Measurements from ENCODE around the gene ENDOV. TPM values are rescaled to one million over a fixed set of nuclear protein-coding genes. Genes with fewer than 3 reads are reported as not detected.

ENDOV gene
- total RNA-seq, 2 donors from 2014 or later: 27.3 to 46.7 TPM

DNA sequence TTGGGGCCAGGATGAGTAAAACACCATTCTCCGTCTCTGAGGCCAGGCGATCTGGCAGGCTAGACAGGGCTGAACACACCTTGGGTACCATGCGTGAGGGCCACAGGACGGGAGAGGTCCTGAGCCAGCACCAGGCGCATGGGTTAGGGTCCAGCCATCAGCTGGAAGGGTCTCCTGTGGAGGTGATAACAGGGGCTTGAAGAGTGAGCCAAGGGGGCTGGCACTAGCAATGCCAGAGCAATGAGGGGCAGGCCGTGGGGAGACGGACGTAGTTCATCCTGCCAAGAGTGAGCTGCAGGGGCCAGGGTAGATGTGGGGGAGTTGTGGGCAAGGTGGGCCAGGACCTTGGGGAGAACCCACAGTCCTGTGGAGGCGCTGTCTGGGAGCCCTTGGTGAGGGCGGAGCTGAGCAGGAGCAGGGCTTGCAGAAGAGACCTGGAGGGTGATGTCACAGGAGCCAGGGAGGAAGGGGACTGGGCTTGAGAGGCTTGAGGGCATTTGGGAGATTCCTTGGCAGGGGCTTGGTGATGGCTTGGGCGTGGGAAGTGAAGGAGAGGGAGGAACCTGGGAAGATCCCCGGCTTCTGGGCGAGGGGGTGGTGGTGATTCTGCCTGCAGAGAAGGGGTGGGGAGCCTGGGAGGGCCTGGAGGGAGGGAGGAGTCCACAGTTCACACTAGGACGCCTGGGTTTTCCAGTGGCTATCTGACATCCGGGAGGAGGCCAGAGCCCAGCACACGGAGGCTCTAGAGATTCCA, 67.8 kb downstream of the ENDOV start:
- no peak for DNase-seq (ENCODE audit: low spot score)
- no peak overlapping the region for H3K27ac ChIP-seq
- no peaks in the 10 kb centered on the region for H3K36me3 ChIP-seq
- H3K9me3 ChIP-seq: no peaks in the 10 kb centered on the region
- H3K4me1 ChIP-seq (ENCODE audit: control insufficient read depth in 1 of 2, low read depth in 2 of 2): peaks cover 11 to 12% of the 10 kb centered on the region in 2 donors
- no peak for ATAC-seq (ENCODE audit: insufficient number of reproducible peaks, low FRiP score, low read depth)
- H3K27me3 ChIP-seq (replicated peaks; ENCODE audit: insufficient read depth): peaks cover 44% of the 10 kb centered on the region
- TF ChIP-seq, protein P1, sequence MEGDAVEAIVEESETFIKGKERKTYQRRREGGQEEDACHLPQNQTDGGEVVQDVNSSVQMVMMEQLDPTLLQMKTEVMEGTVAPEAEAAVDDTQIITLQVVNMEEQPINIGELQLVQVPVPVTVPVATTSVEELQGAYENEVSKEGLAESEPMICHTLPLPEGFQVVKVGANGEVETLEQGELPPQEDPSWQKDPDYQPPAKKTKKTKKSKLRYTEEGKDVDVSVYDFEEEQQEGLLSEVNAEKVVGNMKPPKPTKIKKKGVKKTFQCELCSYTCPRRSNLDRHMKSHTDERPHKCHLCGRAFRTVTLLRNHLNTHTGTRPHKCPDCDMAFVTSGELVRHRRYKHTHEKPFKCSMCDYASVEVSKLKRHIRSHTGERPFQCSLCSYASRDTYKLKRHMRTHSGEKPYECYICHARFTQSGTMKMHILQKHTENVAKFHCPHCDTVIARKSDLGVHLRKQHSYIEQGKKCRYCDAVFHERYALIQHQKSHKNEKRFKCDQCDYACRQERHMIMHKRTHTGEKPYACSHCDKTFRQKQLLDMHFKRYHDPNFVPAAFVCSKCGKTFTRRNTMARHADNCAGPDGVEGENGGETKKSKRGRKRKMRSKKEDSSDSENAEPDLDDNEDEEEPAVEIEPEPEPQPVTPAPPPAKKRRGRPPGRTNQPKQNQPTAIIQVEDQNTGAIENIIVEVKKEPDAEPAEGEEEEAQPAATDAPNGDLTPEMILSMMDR (IDR thresholded peaks at IDR 0.05): no peak
- H3K4me3 ChIP-seq: no peak overlapping the region

DNA sequence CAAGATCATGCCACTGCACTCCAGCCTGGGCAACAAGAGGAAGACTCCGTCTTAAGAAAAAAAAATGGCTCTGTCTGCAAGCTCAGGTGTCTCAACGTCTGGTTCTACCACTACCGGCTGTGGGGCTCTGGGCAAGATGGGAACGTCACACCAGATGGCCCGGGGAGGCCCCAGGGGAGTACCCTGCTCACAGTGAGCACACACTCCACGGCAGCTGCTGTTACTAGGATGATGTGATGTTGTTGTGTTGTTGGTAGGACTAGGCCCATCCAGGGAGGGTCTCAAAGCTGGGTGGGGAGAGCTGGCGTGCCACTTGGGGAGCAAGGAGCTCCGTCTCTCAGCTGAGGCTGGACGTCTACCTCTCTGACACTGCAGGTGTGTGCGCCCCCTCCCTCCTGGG, 70.9 kb downstream of the ENDOV start:
- TF ChIP-seq, protein P1 (IDR thresholded peaks at IDR 0.05): no peak
- H3K27me3 ChIP-seq (replicated peaks; ENCODE audit: insufficient read depth): peaks cover 15% of the 10 kb centered on the region
- ATAC-seq (ENCODE audit: insufficient number of reproducible peaks, low FRiP score, low read depth): no peak

DNA sequence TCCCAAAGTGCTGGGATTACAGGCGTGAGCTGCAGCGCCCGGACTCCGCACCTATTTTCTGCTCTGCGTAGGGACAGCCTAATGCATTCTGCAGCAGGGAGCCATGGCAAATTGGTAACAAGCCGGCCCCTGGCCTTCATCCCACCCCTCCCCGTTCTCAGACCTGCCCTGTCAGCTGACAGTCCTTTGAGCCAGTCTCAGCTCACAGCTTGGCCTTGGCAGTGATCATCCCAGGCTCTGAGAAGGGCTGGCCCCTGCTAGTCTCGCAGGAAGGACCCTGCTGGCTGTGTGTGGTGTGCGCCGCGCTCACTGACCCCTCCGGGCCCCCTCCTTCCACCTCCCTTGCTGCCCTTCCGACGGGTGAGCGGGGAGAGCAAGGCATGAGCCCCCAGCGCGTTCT, 71.7 kb downstream of the ENDOV start:
- Histone ChIP-seq H3K4me1 (ENCODE audit: control insufficient read depth in 1 of 2, low read depth in 2 of 2) (no peaks in the 10 kb centered on the region), H3K9me3 (no peaks in the 10 kb centered on the region), H3K27ac (no peak overlapping the region), H3K36me3 (no peaks in the 10 kb centered on the region), H3K27me3 (replicated peaks; ENCODE audit: insufficient read depth) (peaks cover 9% of the 10 kb centered on the region), H3K4me3 (no peak overlapping the region)
- DNase-seq (ENCODE audit: low spot score) (no peak), ATAC-seq (ENCODE audit: insufficient number of reproducible peaks, low FRiP score, low read depth) (no peak)
- TF ChIP-seq, protein P1 (IDR thresholded peaks at IDR 0.05): no peak

More for the DNA sequence above, 70.9 kb downstream of the ENDOV start:
- Histone ChIP-seq H3K27ac (no peak overlapping the region), H3K9me3 (no peaks in the 10 kb centered on the region), H3K4me1 (ENCODE audit: control insufficient read depth in 1 of 2, low read depth in 2 of 2) (no peaks in the 10 kb centered on the region), H3K36me3 (no peaks in the 10 kb centered on the region), H3K4me3 (no peak overlapping the region)
- DNase-seq (ENCODE audit: low spot score): no peak

DNA sequence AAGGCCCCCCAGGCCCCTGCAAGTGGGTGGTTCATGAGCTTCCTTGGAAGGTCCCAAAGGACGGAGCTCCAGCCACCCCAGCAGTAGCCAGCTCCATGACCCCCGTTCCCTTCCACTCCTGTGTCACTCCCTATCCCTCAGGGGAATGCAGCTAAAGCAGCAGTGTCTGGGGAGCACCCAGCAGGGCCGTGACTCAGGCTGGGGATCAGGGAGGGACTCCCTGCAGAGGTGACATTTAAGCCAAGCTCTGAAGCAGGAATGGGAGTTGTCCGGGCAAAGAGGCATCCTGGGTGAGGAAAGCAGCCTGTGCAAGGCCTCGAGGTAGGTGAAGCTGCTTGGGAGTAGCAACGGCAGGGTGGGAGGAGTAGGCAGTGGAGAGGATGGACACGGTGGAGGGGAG, 72.5 kb downstream of the ENDOV start:
- no peak for DNase-seq (ENCODE audit: low spot score)
- H3K4me3 ChIP-seq: no peak overlapping the region
- no peaks in the 10 kb centered on the region for H3K4me1 ChIP-seq (ENCODE audit: control insufficient read depth in 1 of 2, low read depth in 2 of 2)
- H3K27me3 ChIP-seq (replicated peaks; ENCODE audit: insufficient read depth): peaks cover under 1% of the 10 kb centered on the region
- no peaks in the 10 kb centered on the region for H3K36me3 ChIP-seq
- TF ChIP-seq, protein P1 (IDR thresholded peaks at IDR 0.05): no peak
- no peak for ATAC-seq (ENCODE audit: insufficient number of reproducible peaks, low FRiP score, low read depth)
- H3K27ac ChIP-seq: no peak overlapping the region
- H3K9me3 ChIP-seq: no peaks in the 10 kb centered on the region

Other genes starting within 250 kb of the ENDOV start
- not detected for gene CARD14, start 245.1 kb upstream of the ENDOV start, total RNA-seq
- gene SGSH, start 194.8 kb upstream of the ENDOV start, total RNA-seq: 10 to 100 TPM; 22.2 to 51.8 TPM
- 10 to 100 TPM; 41.1 to 69.2 TPM for gene SLC26A11, start 194.7 kb upstream of the ENDOV start, total RNA-seq
- 100 to 1,000 TPM; 150 to 174 TPM for gene RNF213, start 154.3 kb upstream of the ENDOV start, total RNA-seq
- under 1 TPM; 0.56 to 0.68 TPM for gene NPTX1, start 61.4 kb downstream of the ENDOV start, total RNA-seq
- 10 to 100 TPM; 42.0 to 47.4 TPM for gene RPTOR, start 129.7 kb downstream of the ENDOV start, total RNA-seq

All from thoracic aorta (tissue), 2 donors.